Activated T-cell treated with anti-CD3 and anti-CD28 coated beads, Interleukin-2, amount 50 U/mL, for 1 hour (primary cell): ENCODE measurements around the gene PPP1R12A.
"Not testable (repeated sequence)": the region's sequence is repeated elsewhere in the genome, so short reads cannot be mapped to it uniquely, and the experiment has no call there.

Experiments used
- DNase-seq: peaks from one replicate; pipeline ENCODE4 v3.0.0-alpha.2; 2020

PPP1R12A gene

DNA sequence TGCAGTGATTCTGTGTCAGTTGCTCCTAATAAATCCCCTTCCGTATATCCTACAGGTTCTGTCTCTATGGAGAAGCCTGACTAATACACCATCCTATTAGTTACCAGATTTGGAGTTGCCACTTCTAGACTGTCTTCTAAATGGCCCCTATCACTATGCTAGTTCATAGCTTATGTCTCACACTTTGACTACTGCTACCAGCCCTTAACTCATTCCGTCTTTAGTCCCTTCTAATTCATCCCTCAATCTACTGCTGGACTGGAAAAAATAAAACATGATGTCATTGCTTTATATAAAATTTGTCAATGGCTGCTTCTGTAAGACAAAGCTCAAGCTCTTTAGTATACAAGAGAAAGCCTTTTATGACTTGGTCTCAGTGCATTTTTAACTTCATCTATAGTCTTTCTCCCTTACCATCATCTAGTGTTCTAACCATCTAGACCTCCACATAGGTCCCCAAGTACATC, 99.5 kb downstream of the PPP1R12A start:
- DNase-seq: no peak

DNA sequence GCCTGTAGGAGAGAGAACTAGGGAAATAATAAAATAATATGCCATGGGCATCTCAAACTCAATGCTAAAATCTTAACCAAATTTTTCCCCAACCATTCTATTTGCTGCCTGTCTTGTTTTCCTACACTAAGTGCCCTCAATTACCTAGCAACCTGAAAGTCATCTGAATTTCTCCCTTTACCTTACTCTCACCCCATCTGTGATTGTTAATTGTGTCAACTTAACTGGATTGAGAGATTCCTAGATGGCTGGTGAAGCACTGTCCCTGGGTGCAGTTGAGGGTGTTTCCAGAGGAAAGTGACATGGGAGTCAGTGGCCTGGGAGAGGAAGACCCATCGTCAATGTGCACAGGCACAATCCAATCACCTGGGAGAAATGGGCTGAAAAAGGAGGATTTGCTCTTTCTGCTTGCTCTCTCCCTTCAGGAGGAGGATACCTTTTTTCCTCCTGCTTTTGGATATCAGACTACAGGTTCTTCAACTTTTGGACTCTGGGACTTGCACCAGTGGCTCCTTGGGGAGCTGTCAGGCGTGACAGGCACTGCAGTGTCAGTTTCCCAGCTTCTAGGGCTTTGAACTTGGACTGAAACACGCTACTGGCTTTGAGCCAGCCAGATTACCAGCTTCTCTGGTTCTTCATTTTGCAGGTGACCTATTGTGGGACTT, 100.1 kb downstream of the PPP1R12A start:
- DNase-seq: no peak

DNA sequence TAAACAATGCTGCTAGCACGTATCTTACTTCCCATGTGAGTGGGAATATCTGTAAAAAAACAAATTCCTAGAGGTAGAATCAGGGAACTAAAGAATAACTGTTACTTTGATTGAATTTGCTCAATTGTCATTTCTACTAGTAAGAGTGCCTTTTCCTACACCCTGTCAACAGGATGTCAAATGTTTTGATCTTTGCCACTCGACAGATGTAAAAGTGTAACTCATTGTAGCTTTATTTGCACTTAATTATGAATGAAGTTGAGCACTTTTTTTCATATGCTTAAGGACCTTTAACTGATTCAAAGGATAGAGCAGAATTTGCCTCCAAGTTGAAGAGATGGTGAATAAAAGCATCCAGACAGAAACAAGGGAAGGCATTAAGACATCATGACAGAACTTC, 104.5 kb downstream of the PPP1R12A start:
- no peak for DNase-seq

- no peak for DNase-seq
Observed at GRCh38 chr12:79828924-79829323, 106.0 kb downstream of the PPP1R12A start.

- no peak for DNase-seq
Observed at GRCh38 chr12:79827484-79827883, 107.4 kb downstream of the PPP1R12A start.

DNA sequence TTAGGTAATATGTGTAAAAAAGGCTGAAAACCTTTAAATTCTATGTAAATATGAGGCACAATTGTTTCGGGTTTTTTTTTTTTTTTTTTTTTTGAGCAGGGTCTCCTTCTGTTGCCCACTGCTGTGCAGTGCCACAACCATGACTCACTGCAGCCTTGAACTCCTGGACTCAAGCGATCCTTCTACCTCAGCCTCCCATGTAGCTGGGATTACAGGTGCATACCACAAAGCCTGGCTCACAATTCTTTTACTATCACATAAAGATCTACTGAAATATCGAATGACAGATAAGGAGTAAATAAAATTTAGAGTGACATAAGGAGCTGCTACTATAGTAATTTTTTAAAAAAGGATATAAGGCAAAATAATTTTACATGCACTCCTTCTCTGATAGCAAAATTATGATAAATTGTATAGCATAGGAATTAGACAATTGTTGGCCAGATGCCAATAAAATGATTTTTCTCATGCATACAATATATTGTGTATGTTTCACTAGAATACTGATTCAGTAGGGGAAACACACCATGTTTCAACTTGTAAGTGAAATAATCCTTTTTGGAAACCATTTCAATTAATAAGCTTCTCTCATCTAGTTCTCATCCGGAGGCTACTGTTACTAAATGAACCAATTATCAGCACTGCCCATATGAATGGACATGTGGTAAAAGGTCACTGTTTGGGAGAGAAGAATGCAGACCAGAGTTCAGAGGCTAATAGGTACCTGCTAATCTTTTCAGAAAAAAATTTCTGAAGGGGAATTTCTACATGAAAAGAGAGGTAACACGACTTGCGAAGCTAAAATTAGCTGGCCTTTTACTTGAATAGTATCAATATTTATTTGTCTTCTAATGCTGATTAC, 108.4 kb downstream of the PPP1R12A start:
- no peak for DNase-seq

GRCh38 chr12:79822475-79822874, 112.4 kb downstream of the PPP1R12A start:
- no peak for DNase-seq

DNA sequence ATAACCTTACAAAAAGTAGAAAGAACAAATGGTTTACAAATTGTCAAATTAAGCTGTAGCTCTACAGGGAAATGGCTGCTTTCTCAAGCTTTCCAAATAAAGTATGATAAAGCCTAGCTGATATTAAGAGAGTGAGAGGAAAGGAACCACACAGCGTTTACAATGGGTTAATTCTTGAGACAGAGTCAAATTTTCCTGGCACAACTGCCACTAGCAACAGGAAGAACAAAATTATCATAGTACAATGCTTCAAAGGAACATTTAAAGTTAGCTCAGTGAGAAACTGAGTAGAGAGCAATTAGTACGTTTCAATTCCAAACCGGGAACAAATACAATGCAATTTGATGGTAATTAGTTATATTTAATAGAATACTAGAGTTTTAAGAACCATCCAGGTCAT, 116.0 kb downstream of the PPP1R12A start:
- DNase-seq: no peak

DNA sequence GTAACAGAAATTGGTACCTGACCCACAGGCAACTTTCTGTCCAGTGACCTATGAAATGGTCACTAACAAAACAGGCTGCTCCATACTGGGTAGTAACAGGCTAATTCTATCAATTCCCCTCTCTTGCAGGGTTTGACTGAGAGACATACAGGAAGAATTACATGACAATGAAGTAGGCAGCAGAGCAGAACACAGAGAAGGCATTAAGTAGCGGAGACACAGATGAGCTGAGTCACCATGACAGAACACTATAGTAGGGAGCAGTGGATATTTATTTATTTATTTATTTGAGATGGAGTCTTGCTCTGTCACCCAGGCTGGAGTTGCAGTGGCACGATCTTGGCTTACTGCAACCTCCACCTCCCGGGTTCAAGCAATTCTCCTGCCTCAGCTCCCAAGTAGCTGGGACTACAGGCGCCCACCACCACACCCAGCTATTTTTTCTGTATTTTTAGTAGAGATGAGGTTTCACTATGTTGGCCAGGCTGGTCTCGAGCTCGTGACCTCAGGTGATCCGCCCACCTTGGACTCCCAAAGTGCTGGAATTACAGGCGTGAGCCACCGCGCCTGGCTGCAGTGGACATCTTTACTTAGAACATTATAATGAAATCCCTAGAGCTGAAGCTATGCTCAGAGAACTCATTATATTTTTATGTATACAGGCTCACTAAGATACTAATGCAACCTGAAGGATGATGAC, 150.4 kb downstream of the PPP1R12A start:
- DNase-seq: not testable (repeated sequence)

GRCh38 chr12:79782172-79782900, 152.6 kb downstream of the PPP1R12A start:
- no peak for DNase-seq

DNA sequence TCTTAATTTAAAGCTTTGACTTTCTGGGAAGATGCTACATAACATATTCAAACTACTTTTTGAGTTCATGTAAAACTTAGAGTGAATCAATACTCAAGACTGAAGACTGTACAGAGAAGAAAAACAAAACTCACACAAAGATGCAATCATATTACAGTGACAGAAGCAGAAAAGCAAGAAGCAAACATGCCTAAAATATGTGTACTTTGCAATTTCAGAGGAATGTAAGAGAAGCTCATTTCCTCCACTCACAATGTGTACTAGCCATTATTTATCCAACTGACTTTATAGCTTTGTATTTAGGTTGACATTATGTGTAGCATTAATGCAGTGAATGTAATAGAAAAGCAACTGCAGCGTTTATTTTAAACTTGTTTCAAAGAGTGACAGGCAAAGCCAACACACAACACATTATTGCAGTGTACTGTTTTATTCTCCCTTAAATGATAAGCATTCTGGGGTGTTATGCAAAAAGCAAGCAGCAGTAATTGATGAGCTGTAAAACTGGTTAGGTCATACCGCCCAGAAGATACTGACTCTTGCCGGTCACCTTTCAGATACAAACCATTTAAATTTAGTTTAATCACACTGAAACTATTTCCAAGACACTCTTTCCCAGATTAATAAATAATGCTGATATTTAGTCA, 156.0 kb downstream of the PPP1R12A start:
- DNase-seq: no peak

DNA sequence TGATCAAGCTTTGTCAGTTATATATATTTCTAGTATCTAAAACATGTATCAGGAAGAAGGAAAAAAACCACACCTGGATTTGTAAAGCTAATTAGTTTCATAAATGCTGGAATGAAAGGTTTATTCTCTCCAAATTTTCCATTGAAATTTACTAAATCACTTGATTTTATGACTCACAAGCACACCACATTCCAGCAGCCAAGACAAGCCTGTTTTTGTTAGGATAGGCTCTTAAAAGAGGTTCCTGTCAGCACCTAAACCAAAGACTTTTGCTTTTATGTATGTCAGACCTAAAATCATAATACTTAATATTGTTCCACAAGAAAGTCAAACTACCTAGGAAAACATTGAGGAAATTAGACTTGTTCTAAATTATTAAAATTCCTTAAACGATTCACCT, 158.8 kb downstream of the PPP1R12A start:
- no peak for DNase-seq

GRCh38 chr12:79775355-79776027, 159.4 kb downstream of the PPP1R12A start:
- no peak for DNase-seq

DNA sequence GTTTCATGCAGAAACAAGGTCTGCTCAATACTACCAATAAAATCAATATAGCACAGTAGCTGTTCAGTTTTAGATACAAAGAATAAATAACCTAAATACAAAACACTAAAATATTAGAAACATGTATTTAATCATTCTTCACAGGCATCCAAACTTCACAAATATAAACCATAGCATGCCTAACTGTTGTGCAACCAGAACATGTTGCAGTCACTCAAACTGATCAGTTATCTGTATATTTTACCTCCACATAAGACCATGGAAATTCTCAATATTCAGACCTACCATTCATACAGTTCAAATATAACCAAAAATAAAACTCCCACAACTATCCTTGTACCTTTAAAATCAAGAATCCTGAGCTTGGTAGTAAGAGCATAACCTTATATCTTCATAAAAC, 161.0 kb downstream of the PPP1R12A start:
- DNase-seq: no peak

DNA sequence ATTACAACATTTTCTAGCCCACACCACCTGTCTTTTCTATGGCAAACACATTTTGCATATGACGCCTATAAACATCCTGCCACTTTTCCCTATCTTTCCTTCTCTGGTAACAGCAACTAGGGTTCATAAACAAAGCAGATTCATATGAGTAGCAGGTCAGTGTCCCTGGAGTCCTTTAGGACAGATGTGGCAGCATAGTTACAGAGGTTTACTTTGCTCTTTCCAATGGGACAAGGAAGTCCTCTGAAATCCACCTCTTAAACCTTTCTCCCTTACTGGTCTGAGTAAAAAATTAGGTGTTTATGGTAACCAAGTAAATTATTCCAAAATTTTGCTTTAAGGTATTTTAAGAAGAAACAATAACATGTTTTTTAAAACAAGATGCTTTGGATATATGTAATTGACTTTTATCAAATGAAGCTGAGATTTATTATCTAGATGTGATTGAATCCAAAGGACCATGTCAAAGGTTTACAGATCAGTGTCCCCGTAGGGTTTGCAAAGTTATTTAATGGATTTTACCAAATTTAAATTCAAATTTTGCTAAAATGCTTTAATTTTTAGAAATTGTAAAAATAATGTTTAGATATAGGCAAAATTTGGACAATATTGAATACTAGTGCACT, 164.9 kb downstream of the PPP1R12A start:
- DNase-seq: no peak

- DNase-seq: no peak
Observed at GRCh38 chr12:79769189-79769859, 165.6 kb downstream of the PPP1R12A start.

GRCh38 chr12:79766705-79767464, 168.0 kb downstream of the PPP1R12A start:
- DNase-seq: no peak

- no peak for DNase-seq
Observed at GRCh38 chr12:79765157-79765556, 169.7 kb downstream of the PPP1R12A start.

DNA sequence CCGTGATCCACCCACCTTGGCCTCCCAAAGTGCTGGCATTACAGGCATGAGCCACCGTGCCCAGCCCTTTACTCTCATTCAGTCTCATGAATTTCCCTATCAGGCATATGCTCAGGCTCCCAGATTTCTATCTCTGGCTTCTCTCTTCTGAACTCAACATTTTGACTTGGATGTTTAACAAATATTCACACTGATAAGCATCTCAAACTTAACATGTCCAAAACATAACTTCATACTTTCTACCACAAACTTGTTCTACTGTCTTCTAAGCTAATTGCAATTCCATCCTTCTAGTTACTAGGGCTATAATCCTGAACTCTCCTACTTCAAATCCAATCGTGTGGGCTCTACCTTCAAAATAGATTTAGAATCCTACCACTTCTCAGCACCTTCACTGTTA, 170.3 kb downstream of the PPP1R12A start:
- no peak for DNase-seq
